ENCODE measurements around the gene TMEM50A.
"Not testable (repeated sequence)": the region's sequence is repeated elsewhere in the genome, so short reads cannot be mapped to it uniquely, and the experiment has no call there.

The TMEM50A gene

DNA sequence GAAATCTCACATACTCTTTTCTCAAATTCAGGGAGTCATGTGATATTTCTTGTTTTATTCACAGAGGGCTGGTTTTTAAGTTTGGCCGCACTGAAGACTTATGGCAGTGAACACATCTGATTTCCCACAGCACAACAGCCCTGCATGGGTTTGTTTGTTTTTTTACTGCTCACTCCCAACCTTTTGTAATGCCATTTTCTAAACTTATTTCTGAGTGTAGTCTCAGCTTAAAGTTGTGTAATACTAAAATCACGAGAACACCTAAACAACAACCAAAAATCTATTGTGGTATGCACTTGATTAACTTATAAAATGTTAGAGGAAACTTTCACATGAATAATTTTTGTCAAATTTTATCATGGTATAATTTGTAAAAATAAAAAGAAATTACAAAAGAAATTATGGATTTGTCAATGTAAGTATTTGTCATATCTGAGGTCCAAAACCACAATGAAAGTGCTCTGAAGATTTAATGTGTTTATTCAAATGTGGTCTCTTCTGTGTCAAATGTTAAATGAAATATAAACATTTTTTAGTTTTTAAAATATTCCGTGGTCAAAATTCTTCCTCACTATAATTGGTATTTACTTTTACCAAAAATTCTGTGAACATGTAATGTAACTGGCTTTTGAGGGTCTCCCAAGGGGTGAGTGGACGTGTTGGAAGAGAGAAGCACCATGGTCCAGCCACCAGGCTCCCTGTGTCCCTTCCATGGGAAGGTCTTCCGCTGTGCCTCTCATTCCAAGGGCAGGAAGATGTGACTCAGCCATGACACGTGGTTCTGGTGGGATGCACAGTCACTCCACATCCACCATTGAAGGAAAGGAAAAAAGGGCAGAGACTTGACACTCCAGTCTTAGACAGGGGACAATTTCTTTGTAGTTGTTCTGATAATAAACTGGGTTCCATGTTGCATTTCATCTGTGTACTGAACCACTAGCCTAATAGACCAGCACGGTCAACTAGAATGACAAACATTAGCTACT lies 22.8 kb downstream of the TMEM50A start:
- TF ChIP-seq, protein P1, sequence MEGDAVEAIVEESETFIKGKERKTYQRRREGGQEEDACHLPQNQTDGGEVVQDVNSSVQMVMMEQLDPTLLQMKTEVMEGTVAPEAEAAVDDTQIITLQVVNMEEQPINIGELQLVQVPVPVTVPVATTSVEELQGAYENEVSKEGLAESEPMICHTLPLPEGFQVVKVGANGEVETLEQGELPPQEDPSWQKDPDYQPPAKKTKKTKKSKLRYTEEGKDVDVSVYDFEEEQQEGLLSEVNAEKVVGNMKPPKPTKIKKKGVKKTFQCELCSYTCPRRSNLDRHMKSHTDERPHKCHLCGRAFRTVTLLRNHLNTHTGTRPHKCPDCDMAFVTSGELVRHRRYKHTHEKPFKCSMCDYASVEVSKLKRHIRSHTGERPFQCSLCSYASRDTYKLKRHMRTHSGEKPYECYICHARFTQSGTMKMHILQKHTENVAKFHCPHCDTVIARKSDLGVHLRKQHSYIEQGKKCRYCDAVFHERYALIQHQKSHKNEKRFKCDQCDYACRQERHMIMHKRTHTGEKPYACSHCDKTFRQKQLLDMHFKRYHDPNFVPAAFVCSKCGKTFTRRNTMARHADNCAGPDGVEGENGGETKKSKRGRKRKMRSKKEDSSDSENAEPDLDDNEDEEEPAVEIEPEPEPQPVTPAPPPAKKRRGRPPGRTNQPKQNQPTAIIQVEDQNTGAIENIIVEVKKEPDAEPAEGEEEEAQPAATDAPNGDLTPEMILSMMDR (IDR thresholded peaks at IDR 0.05; ENCODE audit: control insufficient read depth, extremely low read depth, insufficient read depth), result no peak
- no peak overlapping the region for H3K4me3 ChIP-seq (ENCODE audit: low read depth, low read length)
- no peak for DNase-seq (ENCODE audit: low read depth)

DNA sequence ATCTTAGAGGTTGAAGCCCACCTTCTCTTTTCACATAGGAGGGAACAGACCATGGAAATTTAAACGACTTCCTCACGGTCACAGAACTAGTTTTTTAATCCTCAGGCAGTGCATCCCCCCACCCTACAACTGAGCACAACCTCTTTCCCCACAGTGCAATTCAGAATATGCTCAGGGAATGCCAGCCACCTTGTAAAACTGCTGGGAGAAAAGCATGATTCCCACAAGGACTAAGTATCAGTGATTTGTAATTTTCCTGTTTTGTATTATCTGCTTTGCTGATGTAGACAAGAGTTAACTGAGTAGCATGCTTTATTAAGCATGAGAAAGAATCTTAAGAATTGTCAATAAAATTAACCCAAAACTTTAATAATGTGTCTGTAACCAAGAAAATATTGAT lies 23.8 kb downstream of the TMEM50A start:
- no peak for DNase-seq (ENCODE audit: low read depth)
- TF ChIP-seq, protein P1 (IDR thresholded peaks at IDR 0.05; ENCODE audit: control insufficient read depth, extremely low read depth, insufficient read depth), result no peak
- H3K4me3 ChIP-seq (ENCODE audit: low read depth, low read length), result no peak overlapping the region

DNA sequence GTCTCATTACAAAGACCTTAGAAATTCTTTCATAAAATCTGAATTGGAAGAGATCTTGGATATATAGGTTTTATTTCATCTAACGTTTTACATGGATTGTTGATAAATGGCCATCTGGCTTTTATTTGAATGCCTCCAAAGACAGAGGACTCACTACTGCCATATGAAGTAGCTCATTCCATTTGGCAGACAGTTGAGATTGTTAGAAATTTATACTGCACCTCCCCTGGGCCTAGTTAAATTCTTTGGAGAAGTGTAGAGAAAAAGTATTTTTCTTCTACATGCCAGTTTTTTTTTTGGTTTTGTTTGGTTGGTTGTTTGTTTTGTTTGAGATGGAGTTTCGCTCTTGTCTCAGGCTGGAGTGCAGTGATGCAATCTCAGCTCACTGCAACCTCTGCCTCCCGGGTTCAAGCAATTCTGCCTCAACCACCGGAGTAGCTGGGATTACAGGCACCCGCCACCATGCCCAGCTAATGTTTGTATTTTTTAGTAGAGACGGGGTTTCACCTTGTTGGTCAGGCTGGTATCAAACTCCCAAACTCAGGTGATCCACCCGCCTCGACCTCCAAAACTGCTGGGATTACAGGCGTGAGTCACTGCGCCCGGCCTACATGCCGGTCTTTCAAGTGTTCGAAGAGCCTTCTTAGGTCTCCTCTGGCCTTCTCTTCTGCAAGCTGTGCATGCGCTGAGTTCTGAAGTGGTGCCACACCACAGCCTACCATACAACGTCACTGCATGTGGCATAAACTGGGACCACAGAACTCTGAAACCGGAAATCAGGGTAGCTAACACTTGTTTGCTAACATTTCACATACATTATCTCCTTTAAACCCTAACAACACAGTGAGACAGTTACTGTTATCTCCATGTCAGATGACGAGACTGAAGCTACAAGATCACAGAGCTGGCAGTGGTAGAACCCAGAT lies 24.8 kb downstream of the TMEM50A start:
- H3K4me3 ChIP-seq (ENCODE audit: low read depth, low read length); DNase-seq (ENCODE audit: low read depth): not testable (repeated sequence)

DNA sequence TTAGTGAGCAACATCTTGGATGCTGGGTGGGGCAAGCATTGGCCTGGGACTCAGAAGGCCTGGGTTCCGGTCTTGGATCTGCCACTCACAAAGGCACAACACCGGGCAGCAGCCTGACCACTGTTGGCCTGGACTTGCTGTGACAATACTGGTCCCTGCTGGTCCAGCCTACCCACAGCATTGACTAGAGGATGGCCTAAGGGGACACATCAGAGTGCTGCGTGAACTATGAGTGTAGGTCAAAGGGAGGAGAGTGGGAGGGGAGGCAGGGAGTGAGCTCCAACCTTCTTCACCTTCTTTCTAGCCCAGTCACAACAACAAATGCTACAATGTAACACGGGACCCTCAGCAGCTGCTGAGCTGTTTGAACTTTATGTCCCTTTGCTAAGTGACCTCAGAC lies 31.1 kb downstream of the TMEM50A start:
- H3K4me3 ChIP-seq (ENCODE audit: low read depth, low read length), result no peak overlapping the region
- no peak for DNase-seq (ENCODE audit: low read depth)

DNA sequence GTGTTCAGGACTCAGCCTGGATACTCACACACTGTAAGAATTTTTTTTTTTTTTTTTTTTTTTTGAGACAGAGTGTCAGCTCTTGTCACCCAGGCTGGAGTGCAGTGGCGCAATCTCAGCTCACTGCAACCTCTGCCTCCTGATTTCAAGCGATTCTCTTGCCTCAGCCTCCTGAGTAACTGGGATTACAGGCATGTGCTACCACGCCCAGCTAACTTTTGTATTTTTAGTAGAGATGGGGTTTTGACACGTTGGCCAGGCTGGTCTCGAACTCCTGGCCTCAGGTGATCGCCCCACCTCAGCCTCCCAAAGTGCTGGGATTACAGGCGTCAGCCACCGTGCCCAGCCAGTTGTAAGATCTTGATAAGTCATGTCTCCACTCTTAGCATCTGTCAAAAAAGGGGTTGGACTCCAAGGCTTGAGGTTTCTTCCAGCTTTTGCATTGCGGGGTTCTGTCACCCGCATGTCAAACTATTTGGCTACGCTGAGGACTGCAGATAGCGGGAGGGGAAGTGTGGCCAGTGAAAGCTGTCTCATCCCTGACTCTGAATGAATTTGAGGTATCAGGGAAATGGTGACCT lies 31.6 kb downstream of the TMEM50A start:
- DNase-seq (ENCODE audit: low read depth); H3K4me3 ChIP-seq (ENCODE audit: low read depth, low read length): not testable (repeated sequence)

More for the DNA sequence above, 31.1 kb downstream of the TMEM50A start:
- TF ChIP-seq, protein P1 (IDR thresholded peaks at IDR 0.05; ENCODE audit: control insufficient read depth, extremely low read depth, insufficient read depth), result no peak

DNA sequence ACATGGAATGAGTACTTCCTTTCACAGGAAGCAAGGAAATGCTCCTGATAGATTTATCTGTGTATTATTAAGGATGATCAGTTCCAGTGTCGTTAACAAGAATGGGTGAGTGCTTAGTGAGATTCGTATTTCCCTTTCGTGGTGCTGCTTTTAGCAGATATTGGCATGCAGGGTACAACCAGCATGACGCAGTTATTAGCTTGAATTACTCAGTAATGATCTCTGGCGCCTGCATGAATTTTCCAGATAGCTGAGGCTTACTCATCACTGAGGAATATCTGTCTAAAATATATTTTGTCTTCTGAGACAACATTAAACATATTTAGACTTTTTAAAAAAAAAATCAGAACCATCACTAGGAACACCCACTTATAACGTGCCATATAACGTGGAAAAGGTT lies 33.6 kb downstream of the TMEM50A start:
- DNase-seq (ENCODE audit: low read depth); H3K4me3 ChIP-seq (ENCODE audit: low read depth, low read length): not testable (repeated sequence)

DNA sequence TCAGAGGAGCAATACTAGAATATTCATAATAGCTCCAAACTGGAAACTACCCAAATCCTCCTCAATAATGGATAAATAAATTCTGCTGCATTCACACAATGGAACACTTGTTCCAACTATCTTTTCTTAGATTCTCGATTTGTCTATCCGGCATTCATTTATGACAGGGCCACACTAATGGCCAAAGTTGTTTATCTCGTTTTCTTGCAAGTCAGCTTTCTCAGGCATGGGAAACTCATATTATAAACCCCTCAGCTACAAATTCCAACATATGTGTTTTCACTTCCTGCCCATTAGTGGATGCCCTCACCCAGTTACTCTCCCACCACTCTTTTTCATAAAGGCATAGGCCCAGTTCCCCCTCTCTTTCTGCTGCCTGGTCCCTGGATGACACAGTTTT lies 40.2 kb downstream of the TMEM50A start:
- DNase-seq (ENCODE audit: low read depth); H3K4me3 ChIP-seq (ENCODE audit: low read depth, low read length): not testable (repeated sequence)

DNA sequence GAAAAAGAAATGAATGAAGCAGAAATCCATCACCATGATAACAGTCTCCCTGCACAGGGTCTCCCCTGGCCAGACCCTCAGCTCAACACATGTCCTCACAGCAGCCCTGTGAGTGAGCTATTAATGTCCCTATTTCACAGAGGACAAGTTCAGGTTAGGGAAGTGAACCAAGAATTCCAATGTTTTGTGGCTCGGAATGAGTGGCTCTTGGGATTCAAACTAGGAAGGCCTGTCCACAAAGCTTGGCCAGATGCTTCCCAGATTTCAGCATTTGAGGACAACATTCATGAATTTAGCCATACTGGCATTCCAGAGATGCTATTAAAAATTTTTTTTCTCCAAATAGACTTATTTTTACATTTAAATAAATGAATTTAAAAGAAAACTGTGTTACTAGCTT lies 44.4 kb downstream of the TMEM50A start:
- H3K4me3 ChIP-seq (ENCODE audit: low read depth, low read length); DNase-seq (ENCODE audit: low read depth): not testable (repeated sequence)

DNA sequence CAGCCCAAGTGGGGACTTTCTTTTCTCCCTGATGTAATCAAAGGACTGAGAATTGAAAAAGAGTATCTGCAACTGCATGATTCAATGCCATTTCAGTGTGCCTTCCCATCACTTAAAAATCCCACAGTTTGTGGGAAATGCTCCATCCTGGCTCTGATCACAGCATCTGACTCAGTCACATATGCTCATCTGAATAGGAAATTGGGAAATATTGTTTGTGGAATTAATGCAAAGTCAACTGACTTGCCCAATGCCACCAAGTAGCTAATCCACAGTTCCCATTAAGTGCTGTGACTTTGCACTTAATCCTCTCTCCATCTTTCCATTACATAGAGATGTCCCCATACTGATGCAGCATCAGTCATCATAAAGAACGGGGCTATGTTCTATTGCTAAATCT lies 45.0 kb downstream of the TMEM50A start:
- H3K4me3 ChIP-seq (ENCODE audit: low read depth, low read length); DNase-seq (ENCODE audit: low read depth): not testable (repeated sequence)

DNA sequence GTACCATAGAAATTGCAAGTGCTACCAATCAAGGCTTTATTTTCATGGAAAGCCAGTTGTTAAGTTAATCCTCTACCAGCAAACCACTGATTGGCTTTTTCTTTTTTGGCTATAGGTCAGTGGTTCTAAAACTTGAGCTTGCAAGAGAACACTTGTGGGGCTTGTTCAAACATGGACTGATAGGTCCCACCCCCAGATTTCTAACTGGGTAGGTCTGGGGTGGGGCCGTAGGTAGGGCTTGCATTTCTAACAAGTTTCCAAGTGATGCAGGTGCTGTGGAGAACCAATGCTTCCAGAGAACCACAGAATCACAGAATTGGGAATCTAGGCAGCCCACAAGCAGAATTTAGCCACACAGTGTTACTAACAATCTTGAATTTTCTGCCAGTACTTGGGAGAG lies 45.7 kb downstream of the TMEM50A start:
- H3K4me3 ChIP-seq (ENCODE audit: low read depth, low read length); DNase-seq (ENCODE audit: low read depth): not testable (repeated sequence)

DNA sequence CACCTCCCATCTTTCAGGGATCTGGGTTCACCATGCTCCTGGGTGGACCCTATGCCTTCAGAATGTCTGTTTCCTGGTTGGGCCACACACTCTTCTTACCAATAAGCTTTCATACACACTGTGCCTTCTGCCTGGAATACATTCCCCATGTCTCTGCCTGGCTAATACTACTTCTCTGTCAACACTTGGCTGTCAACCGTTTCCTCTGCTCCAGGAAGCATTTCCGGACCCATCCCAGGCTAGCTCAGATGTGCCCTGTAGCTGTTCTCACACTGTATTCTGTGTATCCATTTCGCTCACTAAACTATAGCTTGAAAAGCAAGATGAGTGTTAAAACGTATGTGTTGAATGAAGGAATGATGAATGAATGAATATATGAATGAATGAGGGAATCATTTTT lies 49.0 kb downstream of the TMEM50A start:
- not testable (repeated sequence) for DNase-seq (ENCODE audit: low read depth); H3K4me3 ChIP-seq (ENCODE audit: low read depth, low read length)

DNA sequence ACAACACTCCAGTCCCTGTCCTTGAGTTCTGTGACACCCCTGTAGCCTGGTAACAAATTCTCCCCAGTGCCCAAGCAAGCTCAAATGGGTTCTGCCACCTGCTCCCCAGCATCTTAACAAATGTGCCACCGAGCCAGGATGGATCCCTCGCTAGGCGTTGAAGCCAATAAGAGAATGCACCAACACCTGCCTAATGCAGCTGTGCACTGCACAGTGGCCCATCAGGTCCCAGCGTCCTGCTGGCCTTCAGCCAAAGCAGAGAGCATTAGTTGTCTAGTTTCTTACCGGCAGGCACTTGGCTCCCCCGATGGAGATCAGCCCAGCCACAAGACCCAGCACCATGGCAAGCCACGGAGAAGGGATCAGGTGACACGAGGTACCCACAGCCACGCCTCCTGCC lies 50.6 kb downstream of the TMEM50A start:
- not testable (repeated sequence) for DNase-seq (ENCODE audit: low read depth)

DNA sequence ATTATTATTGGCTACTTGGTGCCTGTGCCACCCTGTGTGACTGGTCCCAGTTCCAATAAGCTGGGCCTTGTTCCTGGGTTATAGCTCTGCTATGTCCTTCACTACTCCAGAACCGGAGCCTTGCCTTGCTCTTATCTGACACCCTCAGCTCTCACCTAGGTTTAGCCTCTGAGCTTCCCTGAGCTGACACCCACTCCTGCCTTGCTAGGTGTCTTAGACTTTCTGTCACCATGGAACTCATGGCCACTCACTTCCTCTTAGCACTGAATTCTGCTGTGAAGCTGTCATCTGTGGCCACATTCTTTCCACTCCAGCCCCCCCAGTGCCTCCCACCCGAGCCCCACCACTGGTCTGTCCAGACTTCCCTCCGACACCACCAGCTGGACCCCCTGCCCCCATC lies 51.6 kb downstream of the TMEM50A start:
- DNase-seq (ENCODE audit: low read depth); H3K4me3 ChIP-seq (ENCODE audit: low read depth, low read length): not testable (repeated sequence)

More for the DNA sequence above, 50.6 kb downstream of the TMEM50A start:
- not testable (repeated sequence) for H3K4me3 ChIP-seq (ENCODE audit: low read depth, low read length)

Data from LNCaP clone FGC (cell line).